Measurements from ENCODE around the gene FUBP1. TPM values are rescaled to one million over a fixed set of nuclear protein-coding genes. Genes with fewer than 3 reads are reported as not detected.

Gene FUBP1
- total RNA-seq, 2 experiments from 2014 or later = 234 to 301 TPM

- Histone ChIP-seq H3K36me3 (ENCODE audit: insufficient read depth, low read length) (peaks cover 99% of the 10 kb centered on the region), H3K4me2 (ENCODE audit: low read length) (no peak overlapping the region), H3K4me1 (ENCODE audit: insufficient read depth, low read length, poor library complexity, severe bottlenecking) (peaks cover 43% of the 10 kb centered on the region), H3K27ac (ENCODE audit: low read depth, low read length, poor library complexity, severe bottlenecking) (peak overlapping the region; percentile 4), H3K79me2 (ENCODE audit: insufficient read depth, low read depth, low read length) (peaks cover 48% of the 10 kb centered on the region; the same call in 1 of the 2 replicates), H3K9me2 (ENCODE audit: insufficient read depth, low read length) (no peaks in the 10 kb centered on the region), H3K9me3 (ENCODE audit: low read length) (no peaks in the 10 kb centered on the region), H4K20me1 (ENCODE audit: insufficient read depth, low read length) (peaks cover 37% of the 10 kb centered on the region; the same call in 1 of the 2 replicates), H3K4me3 (ENCODE audit: low read depth, low read length, poor library complexity, severe bottlenecking) (no peak overlapping the region), H2AFZ (ENCODE audit: low read length) (no peak overlapping the region)
- DNase-seq (ENCODE audit: low spot score) = peak; percentile 27
- intact Hi-C loops (cut with micrococcal nuclease; ENCODE audit: unreplicated experiment) = no loop called here
- BruUV-seq (replicated peaks) = no TSS peak
- ChIA-PET CTCF (ENCODE audit: unreplicated experiment) (no interaction called here), POLR2A (interaction anchor here (0.6 to 2.9 kb wide), 4 partner anchors 8 to 75 kb away, joined by 3 to 8 read pairs (median 4); partner anchors contain the start of gene DNAJB4)
- TF ChIP-seq CTCF (conservative IDR thresholded peaks at IDR 0.05; ENCODE audit: low read length) = peak; percentile 32; the same call in 1 of the 2 replicates
- TF ChIP-seq EZH2phosphoT487 (IDR thresholded peaks at IDR 0.05; ENCODE audit: borderline replicate concordance, low read depth, low read length) = no peak
Observed at GRCh38 chr1:77948841-77949424, 29.9 kb downstream of the FUBP1 start.

GRCh38 chr1:77945345-77945744 is 33.5 kb downstream of the FUBP1 start:
- H3K27ac ChIP-seq (ENCODE audit: low read depth, low read length, poor library complexity, severe bottlenecking) = no peak overlapping the region
- H4K20me1 ChIP-seq (ENCODE audit: insufficient read depth, low read length) = peaks cover 30% of the 10 kb centered on the region; the same call in 1 of the 2 replicates
- no peak for TF ChIP-seq CTCF (conservative IDR thresholded peaks at IDR 0.05; ENCODE audit: low read length)
- no peak for TF ChIP-seq EZH2phosphoT487 (IDR thresholded peaks at IDR 0.05; ENCODE audit: borderline replicate concordance, low read depth, low read length)
- DNase-seq (ENCODE audit: low spot score) = no peak
- peaks cover 26% of the 10 kb centered on the region; the same call in 1 of the 2 replicates for H3K79me2 ChIP-seq (ENCODE audit: insufficient read depth, low read depth, low read length)
- peaks cover 95% of the 10 kb centered on the region for H3K36me3 ChIP-seq (ENCODE audit: insufficient read depth, low read length)
- no peak overlapping the region for H2AFZ ChIP-seq (ENCODE audit: low read length)
- intact Hi-C loops (cut with micrococcal nuclease; ENCODE audit: unreplicated experiment) = no loop called here
- peaks cover 20% of the 10 kb centered on the region for H3K4me1 ChIP-seq (ENCODE audit: insufficient read depth, low read length, poor library complexity, severe bottlenecking)
- ChIA-PET CTCF (ENCODE audit: unreplicated experiment) (no interaction called here), POLR2A (interaction anchor here (1.0 kb wide), 1 partner anchor 129 kb away, joined by 3 read pairs; no protein-coding TSS in a partner anchor)
- no peak overlapping the region for H3K4me3 ChIP-seq (ENCODE audit: low read depth, low read length, poor library complexity, severe bottlenecking)
- no peaks in the 10 kb centered on the region for H3K9me2 ChIP-seq (ENCODE audit: insufficient read depth, low read length)
- BruUV-seq (replicated peaks) = no TSS peak
- H3K4me2 ChIP-seq (ENCODE audit: low read length) = no peak overlapping the region
- H3K9me3 ChIP-seq (ENCODE audit: low read length) = no peaks in the 10 kb centered on the region

All from OCI-LY7 (cell line).